ENCODE data around the gene OPN1SW. TPM values are rescaled to one million over a fixed set of nuclear protein-coding genes. Genes with fewer than 3 reads are reported as not detected.

The OPN1SW gene
- total and polyA plus RNA-seq, 9 of the 15 experiments (the other 6 are each of a cell fraction or from before 2014, with no cell fraction given), result 0.84 to 1.0 TPM; not detected in 7

DNA sequence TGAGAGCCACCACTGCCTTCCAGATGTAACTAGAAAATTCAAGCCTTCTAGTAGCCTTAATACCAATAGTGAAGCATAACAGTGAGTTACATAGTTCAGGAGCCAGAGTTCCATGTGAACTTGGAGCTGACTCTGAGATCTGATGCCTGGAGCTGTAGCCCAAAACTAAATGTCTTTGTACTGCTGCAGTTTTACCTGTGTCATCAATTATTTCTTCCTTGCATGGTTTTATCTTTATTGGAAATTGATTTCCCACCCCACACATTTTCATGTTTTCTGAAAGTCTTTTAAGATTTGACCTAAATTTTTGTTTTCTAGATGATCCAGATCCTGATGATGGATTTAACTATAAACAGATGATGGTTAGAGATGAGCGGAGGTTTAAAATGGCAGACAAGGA lies 17.0 kb downstream of the OPN1SW start:
- no peak overlapping the region for H3K4me3 ChIP-seq
- in situ Hi-C loops (cut with MboI) (no loop called here), intact Hi-C loops (cut with micrococcal nuclease) (loop anchor here (10.0 kb wide), 1 partner anchor 284 kb away; the partner anchor contains the start of gene METTL2B)
- CTCF ChIA-PET (ENCODE audit: low intra/inter-chr PET ratio), result no interaction called here
- no peak overlapping the region for H3K27ac ChIP-seq (ENCODE audit: extremely low read depth, low read depth, low read length)
- FAIRE-seq (no peak), DNase-seq (ENCODE audit: extremely low read depth in 1 of 4, low spot score in 3 of 4) (no peak), ATAC-seq (no peak)
- POLR2A ChIA-PET, result interaction anchor here (0.9 to 12.2 kb wide), 8 partner anchors 9 to 74 kb away, joined by 3 to 216 read pairs (median 4); partner anchors contain the start of gene CALU
- no peak overlapping the region for H3K9ac ChIP-seq (ENCODE audit: insufficient read depth in 1 of 2, low read depth in 2 of 2, low read length in 2 of 2)
- peaks cover 24% of the 10 kb centered on the region for H3K79me2 ChIP-seq (ENCODE audit: control insufficient read depth, insufficient read depth, low read length)
- H3K27me3 ChIP-seq (ENCODE audit: control insufficient read depth in 2 of 2, insufficient read depth in 2 of 2, low read length in 2 of 2), result no peaks in the 10 kb centered on the region
- no peaks in the 10 kb centered on the region for H3K9me3 ChIP-seq (replicated peaks; ENCODE audit: control insufficient read depth, insufficient read depth, low read depth, low read length)
- H4K20me1 ChIP-seq (replicated peaks; ENCODE audit: control insufficient read depth, insufficient read depth, low read length), result peaks cover 8% of the 10 kb centered on the region
- peaks cover 5% of the 10 kb centered on the region for H3K9me1 ChIP-seq (ENCODE audit: control insufficient read depth, insufficient read depth, low read length)
- no peak overlapping the region for H3K4me2 ChIP-seq (ENCODE audit: insufficient read depth, low read length)
- BruUV-seq (replicated peaks), result no TSS peak
- H3K4me1 ChIP-seq (replicated peaks in 1 of 2; ENCODE audit: control insufficient read depth in 2 of 2, insufficient read depth in 2 of 2, low read length in 2 of 2), result no peaks in the 10 kb centered on the region
- no peak overlapping the region for H2AFZ ChIP-seq (ENCODE audit: low read depth, low read length)
- peaks cover 94% of the 10 kb centered on the region for H3K36me3 ChIP-seq (ENCODE audit: control insufficient read depth, insufficient read depth, low read length)
- 100% methylated on average over 1 of the region's 1 CpG for WGBS (ENCODE audit: insufficient coverage, low coverage, missing lambda C conversion rate)
- TF ChIP-seq RAD21 (CRISPR knock-in tag; conservative IDR thresholded peaks at IDR 0.05 in 1 of 2, IDR thresholded peaks at IDR 0.05 in 1 of 2) (no peak), RFX7 (CRISPR knock-in tag; IDR thresholded peaks at IDR 0.05) (no peak), POLR2AphosphoS5 (IDR thresholded peaks at IDR 0.05; ENCODE audit: control insufficient read depth, insufficient read depth, low read depth, low read length) (0 out of 2 replicates have a peak, but pooled peaks have one; percentile 4), NCOR1 (IDR thresholded peaks at IDR 0.05) (no peak), ZNF316 (IDR thresholded peaks at IDR 0.05) (peak; percentile 84), MAFF (IDR thresholded peaks at IDR 0.05; ENCODE audit: low read length) (peak; percentile 51), SIN3B (IDR thresholded peaks at IDR 0.05; ENCODE audit: low read depth) (no peak), C11orf30 (IDR thresholded peaks at IDR 0.05; ENCODE audit: low read depth) (peak; percentile 61)
- TF ChIP-seq, protein P1, sequence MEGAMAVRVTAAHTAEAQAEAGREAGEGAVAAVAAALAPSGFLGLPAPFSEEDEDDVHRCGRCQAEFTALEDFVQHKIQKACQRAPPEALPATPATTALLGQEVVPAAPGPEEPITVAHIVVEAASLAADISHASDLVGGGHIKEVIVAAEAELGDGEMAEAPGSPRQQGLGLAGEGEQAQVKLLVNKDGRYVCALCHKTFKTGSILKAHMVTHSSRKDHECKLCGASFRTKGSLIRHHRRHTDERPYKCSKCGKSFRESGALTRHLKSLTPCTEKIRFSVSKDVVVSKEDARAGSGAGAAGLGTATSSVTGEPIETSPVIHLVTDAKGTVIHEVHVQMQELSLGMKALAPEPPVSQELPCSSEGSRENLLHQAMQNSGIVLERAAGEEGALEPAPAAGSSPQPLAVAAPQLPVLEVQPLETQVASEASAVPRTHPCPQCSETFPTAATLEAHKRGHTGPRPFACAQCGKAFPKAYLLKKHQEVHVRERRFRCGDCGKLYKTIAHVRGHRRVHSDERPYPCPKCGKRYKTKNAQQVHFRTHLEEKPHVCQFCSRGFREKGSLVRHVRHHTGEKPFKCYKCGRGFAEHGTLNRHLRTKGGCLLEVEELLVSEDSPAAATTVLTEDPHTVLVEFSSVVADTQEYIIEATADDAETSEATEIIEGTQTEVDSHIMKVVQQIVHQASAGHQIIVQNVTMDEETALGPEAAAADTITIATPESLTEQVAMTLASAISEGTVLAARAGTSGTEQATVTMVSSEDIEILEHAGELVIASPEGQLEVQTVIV (CRISPR knock-in tag; IDR thresholded peaks at IDR 0.05; ENCODE audit: borderline replicate concordance), result no peak
- TF ChIP-seq, protein P2, sequence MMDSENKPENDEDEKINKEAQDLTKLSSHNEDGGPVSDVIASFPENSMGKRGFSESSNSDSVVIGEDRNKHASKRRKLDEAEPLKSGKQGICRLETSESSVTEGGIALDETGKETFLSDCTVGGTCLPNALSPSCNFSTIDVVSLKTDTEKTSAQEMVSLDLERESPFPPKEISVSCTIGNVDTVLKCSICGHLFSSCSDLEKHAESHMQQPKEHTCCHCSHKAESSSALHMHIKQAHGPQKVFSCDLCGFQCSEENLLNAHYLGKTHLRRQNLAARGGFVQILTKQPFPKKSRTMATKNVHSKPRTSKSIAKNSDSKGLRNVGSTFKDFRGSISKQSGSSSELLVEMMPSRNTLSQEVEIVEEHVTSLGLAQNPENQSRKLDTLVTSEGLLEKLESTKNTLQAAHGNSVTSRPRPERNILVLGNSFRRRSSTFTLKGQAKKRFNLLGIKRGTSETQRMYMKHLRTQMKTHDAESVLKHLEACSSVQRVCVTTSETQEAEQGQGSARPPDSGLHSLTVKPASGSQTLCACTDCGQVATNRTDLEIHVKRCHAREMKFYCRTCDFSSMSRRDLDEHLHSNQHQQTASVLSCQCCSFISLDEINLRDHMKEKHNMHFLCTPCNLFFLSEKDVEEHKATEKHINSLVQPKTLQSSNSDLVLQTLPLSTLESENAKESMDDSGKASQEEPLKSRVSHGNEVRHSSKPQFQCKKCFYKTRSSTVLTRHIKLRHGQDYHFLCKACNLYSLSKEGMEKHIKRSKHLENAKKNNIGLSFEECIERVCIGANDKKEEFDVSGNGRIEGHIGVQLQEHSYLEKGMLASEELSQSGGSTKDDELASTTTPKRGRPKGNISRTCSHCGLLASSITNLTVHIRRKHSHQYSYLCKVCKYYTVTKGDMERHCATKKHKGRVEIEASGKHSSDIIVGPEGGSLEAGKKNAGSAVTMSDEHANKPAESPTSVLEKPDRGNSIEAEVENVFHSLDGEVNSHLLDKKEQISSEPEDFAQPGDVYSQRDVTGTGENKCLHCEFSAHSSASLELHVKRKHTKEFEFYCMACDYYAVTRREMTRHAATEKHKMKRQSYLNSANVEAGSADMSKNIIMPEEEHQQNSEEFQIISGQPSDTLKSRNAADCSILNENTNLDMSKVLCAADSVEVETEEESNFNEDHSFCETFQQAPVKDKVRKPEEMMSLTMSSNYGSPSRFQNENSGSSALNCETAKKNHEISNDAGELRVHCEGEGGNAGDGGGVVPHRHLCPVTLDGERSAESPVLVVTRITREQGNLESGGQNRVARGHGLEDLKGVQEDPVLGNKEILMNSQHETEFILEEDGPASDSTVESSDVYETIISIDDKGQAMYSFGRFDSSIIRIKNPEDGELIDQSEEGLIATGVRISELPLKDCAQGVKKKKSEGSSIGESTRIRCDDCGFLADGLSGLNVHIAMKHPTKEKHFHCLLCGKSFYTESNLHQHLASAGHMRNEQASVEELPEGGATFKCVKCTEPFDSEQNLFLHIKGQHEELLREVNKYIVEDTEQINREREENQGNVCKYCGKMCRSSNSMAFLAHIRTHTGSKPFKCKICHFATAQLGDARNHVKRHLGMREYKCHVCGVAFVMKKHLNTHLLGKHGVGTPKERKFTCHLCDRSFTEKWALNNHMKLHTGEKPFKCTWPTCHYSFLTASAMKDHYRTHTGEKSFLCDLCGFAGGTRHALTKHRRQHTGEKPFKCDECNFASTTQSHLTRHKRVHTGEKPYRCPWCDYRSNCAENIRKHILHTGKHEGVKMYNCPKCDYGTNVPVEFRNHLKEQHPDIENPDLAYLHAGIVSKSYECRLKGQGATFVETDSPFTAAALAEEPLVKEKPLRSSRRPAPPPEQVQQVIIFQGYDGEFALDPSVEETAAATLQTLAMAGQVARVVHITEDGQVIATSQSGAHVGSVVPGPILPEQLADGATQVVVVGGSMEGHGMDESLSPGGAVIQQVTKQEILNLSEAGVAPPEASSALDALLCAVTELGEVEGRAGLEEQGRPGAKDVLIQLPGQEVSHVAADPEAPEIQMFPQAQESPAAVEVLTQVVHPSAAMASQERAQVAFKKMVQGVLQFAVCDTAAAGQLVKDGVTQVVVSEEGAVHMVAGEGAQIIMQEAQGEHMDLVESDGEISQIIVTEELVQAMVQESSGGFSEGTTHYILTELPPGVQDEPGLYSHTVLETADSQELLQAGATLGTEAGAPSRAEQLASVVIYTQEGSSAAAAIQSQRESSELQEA (IDR thresholded peaks at IDR 0.05; ENCODE audit: low read depth), result no peak
- TF ChIP-seq, protein P3, sequence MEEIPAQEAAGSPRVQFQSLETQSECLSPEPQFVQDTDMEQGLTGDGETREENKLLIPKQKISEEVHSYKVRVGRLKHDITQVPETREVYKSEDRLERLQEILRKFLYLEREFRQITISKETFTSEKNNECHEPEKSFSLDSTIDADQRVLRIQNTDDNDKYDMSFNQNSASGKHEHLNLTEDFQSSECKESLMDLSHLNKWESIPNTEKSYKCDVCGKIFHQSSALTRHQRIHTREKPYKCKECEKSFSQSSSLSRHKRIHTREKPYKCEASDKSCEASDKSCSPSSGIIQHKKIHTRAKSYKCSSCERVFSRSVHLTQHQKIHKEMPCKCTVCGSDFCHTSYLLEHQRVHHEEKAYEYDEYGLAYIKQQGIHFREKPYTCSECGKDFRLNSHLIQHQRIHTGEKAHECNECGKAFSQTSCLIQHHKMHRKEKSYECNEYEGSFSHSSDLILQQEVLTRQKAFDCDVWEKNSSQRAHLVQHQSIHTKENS (CRISPR knock-in tag; IDR thresholded peaks at IDR 0.05), result no peak

Measured in K562 (cell line).